Stimulated activated CD8-positive, alpha-beta memory T cell treated with anti-CD3 and anti-CD28 coated beads, Interleukin-12 subunit alpha, Interleukin-12 subunit beta, amount 100 ng/mL, for 24 hours (primary cell): ENCODE data around the gene TEX11.

ENCODE experiments used
- DNase-seq: peaks from one replicate; pipeline ENCODE4 v3.0.0-alpha.2; 2020; ENCODE audit errors: extremely low read depth

Gene TEX11

DNA sequence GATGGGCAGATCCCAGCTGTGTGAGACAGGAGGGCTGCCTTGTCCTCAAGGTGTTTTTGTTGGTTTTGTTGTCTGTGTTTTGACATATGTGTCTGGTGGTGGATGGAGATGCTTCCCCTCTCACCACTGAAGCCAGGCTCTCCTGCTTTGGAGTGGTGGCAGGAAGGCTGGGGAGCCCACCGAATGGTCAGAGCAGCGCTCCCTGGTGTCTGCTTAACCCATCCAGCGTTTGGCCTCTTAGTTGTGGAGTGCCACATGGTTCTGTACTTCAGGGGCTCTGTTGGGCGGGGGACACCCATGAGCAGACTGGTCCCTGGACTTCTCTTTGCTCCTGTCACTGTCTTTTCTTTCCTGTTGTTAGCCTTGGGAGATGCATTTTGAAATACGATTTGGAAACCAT is 412.0 kb downstream of the TEX11 start:
- DNase-seq, result no peak

DNA sequence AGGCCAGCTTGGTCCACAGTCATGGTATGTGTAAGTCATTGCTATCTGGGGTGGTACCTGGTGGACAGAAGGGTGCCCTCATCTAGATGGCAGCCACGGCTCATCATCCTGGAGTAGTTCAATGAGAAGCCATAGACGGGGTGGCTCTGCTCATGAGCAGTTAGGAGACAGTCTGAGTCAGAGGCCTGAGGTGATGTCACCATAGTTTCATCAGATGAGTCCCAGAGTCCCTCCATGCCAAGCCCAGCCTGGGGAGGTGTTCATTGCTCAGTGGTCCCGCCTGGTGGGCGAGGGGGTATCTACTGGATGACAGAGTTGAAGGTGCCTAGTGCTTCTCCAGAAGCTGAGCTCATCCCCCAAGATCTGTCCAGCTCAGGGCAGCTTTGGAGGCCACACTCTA is 414.1 kb downstream of the TEX11 start:
- DNase-seq, result no peak

GRCh38 chrX:70488856-70489255 is 419.7 kb downstream of the TEX11 start:
- DNase-seq, result no peak

DNA sequence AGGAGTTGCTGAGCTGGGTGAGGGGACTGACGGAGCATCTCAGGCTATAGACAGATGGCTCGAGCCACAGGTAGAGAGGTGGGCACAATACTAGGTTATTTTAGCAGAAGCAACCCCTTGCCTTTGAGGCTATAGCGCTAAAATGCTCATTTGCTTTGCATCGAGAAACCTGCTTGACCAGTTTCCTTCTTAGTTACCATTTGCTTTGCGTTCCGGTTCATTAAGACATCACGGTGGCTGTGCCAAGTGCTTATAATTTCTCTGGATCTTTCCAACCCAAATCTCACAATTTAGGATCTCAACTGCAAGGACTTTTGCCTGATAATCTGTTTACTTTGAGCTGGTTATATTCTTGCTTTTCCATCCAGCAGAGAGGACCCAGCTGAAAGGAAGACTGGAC is 423.0 kb downstream of the TEX11 start:
- DNase-seq, result no peak

DNA sequence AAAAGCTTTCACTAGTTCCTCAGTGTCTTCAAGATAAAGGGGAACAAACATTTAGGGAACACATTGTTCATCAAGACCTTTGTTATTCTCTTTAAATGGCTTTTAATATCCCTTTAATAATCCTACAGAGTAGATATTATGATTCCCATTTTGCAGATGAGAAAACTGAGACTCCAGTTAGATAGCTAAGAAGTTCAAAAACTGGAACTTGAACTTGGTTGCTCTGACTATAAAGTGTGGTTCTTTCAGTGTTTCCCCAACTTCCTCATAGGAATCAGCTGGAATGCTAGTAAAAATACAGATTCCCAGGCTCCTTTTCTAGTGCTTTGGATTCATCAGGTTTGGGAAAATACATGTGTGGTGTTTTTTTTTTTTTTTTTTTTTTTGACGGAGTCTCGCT is 426.2 kb downstream of the TEX11 start:
- DNase-seq, result no peak

GRCh38 chrX:70481471-70482270 is 426.8 kb downstream of the TEX11 start:
- DNase-seq, result no peak

GRCh38 chrX:70480660-70481018 is 427.9 kb downstream of the TEX11 start:
- DNase-seq, result no peak

- no peak for DNase-seq
Measured at GRCh38 chrX:70479922-70480659, 428.4 kb downstream of the TEX11 start.

- no peak for DNase-seq
Measured at GRCh38 chrX:70479247-70479921, 429.1 kb downstream of the TEX11 start.
